Sigmoid colon (tissue), 7 donors: ENCODE measurements around the gene NUMB. TPM values are rescaled to one million over a fixed set of nuclear protein-coding genes. Genes with fewer than 3 reads are reported as not detected.

Source experiments
- DNase-seq: peaks from one replicate; pipeline ENCODE4 v3.0.0-alpha.2; 2019
- H3K27ac ChIP-seq, 4 donors: fragments of 200-600 bp; sonication (generic); one replicate each; pipeline ENCODE4 v1.5.1; 2016 to 2019; ENCODE audit warnings: mild to moderate bottlenecking in 1 of 4
- H3K27me3 ChIP-seq, 3 donors: fragments of 200-600 bp; sonication (generic); one replicate each; pipeline ENCODE4 v1.5.1; 2019; ENCODE audit warnings: mild to moderate bottlenecking in 1 of 3
- H3K36me3 ChIP-seq, 4 donors: fragments of 200-600 bp; sonication (generic); one replicate each; pipeline ENCODE4 v1.5.1; 2016 to 2019
- H3K4me1 ChIP-seq, 4 donors: fragments of 200-600 bp; sonication (generic); one replicate each; pipeline ENCODE4 v1.5.1; 2017 to 2019
- H3K4me3 ChIP-seq, 4 donors: fragments of 200-600 bp; sonication (generic); one replicate each; pipeline ENCODE4 v1.5.1; 2017 to 2019; ENCODE audit warnings: mild to moderate bottlenecking in 2 of 4, moderate library complexity in 1 of 4
- H3K9me3 ChIP-seq, 4 donors: fragments of 200-600 bp in 3 of 4; sonication (generic) in 3 of 4; one replicate each; pipeline versions ENCODE4 v1.5.1 to v1.6.1; 2013 to 2019
- EP300 ChIP-seq, 4 donors: sonication (generic); formaldehyde crosslinking; IDR thresholded peaks; one replicate each; pipeline ENCODE4 v1.6.1; 2017; ENCODE audit warnings: antibody characterized with exemption in 4 of 4
- POLR2A ChIP-seq, 2 donors: fragments of 450-650 bp; IDR thresholded peaks; one replicate each; pipeline ENCODE4 v1.6.1; 2016; ENCODE audit warnings: antibody characterized with exemption in 2 of 2, mild to moderate bottlenecking in 2 of 2, moderate library complexity in 2 of 2
- POLR2AphosphoS5 ChIP-seq, 4 donors: sonication (generic); formaldehyde crosslinking; IDR thresholded peaks; one replicate each; pipeline ENCODE4 v1.6.1; 2017; ENCODE audit warnings: antibody characterized with exemption in 4 of 4
- WGBS, 2 donors: extraction: QIAGEN DNeasy Blood & Tissue Kit; methylation state at CpG; one replicate each; pipeline ENCODE4 v1.1.7; 2013; 5-methylcytosine and 5-hydroxymethylcytosine counted together
- intact Hi-C: fragments of 100-400 bp; cut with DNase I; formaldehyde crosslinking; loops from one replicate; pipeline ENCODE4 v1.15.1; 2023
- polyA plus RNA-seq, 3 donors: library from polyadenylated mRNA; stranded (reverse); fragments of 200-250 nt; gene quantifications; one replicate each; pipeline ENCODE4 v1.2.3, GENCODE V29; 2013
- total RNA-seq, 4 donors: library from RNA; depleted of rRNA; stranded (reverse); fragments of >200 nt; gene quantifications; one replicate each; pipeline ENCODE4 v1.1.0, GENCODE V29; 2016
- TF ChIP-seq, protein P1 (sequence below), 4 experiments: fragments of 450-650 bp in 3 of 4; fragments of 200-600 bp in 1 of 4; IDR thresholded peaks; one replicate each; pipeline ENCODE4 v1.5.1; 2016 to 2019; ENCODE audit warnings: antibody characterized with exemption in 4 of 4, mild to moderate bottlenecking in 3 of 4, moderate library complexity in 2 of 4
- donor health status: healthy with polysubstance abuse.
- donor health status: Bipolar disorder and iron deficiency.
- donor health status: healthy.

NUMB gene
- total and polyA plus RNA-seq, 7 donors: 37.6 to 80.3 (median 53.4) TPM

DNA sequence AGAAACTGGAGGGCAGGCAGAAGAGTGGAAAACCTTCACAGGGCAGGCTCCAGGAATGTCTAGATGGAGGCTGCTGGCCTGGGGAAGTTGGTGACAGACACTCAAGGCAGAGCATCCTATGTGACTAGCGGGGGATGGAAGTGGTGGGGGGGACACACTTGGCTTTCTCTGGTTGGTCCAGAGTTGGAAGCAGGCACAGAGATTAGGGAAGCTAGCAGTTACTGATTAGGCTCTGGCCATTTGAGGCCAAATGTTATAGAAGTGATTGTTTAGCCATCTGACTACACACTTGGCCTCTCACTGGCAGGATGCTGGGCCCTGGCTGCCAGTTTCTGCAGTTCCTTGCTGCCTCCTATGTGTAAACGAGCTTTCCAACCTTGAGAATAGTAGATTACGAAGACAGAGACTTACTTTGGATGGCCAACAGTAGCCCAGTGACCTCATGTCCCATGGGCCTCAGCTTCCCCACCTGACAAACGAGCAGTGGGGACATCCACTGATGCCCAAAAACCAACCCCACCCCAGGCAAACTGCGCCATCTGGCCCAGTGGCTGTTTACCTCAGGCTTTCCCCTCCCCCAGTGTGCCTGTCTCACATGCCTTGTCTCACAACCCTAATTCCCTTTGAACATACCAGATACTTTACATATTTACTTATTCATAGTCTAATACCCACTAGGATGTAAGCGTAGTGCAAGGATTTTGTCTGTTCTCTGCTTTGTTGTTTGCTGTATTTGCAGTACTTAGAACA, 118.3 kb downstream of the NUMB start:
- Histone ChIP-seq H3K9me3 (no peaks in the 10 kb centered on the region), H3K27ac (no peak overlapping the region), H3K4me3 (no peak overlapping the region), H3K4me1 (peaks cover 0 to 15% (median 7%) of the 10 kb centered on the region in 4 donors), H3K27me3 (no peaks in the 10 kb centered on the region), H3K36me3 (no peaks in the 10 kb centered on the region)
- TF ChIP-seq, protein P1, sequence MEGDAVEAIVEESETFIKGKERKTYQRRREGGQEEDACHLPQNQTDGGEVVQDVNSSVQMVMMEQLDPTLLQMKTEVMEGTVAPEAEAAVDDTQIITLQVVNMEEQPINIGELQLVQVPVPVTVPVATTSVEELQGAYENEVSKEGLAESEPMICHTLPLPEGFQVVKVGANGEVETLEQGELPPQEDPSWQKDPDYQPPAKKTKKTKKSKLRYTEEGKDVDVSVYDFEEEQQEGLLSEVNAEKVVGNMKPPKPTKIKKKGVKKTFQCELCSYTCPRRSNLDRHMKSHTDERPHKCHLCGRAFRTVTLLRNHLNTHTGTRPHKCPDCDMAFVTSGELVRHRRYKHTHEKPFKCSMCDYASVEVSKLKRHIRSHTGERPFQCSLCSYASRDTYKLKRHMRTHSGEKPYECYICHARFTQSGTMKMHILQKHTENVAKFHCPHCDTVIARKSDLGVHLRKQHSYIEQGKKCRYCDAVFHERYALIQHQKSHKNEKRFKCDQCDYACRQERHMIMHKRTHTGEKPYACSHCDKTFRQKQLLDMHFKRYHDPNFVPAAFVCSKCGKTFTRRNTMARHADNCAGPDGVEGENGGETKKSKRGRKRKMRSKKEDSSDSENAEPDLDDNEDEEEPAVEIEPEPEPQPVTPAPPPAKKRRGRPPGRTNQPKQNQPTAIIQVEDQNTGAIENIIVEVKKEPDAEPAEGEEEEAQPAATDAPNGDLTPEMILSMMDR (IDR thresholded peaks at IDR 0.05): no peak
- TF ChIP-seq POLR2A (IDR thresholded peaks at IDR 0.05) (no peak), POLR2AphosphoS5 (IDR thresholded peaks at IDR 0.05) (no peak), EP300 (IDR thresholded peaks at IDR 0.05) (no peak)
- DNase-seq: no peak
- intact Hi-C loops: no loop called here
- WGBS, 2 donors: 95% methylated on average over 6 of the region's 6 CpGs

- Histone ChIP-seq H3K4me3 (no peak overlapping the region), H3K9me3 (no peaks in the 10 kb centered on the region), H3K27me3 (no peaks in the 10 kb centered on the region), H3K27ac (no peak overlapping the region), H3K4me1 (peaks cover 0 to 15% (median 5%) of the 10 kb centered on the region in 4 donors), H3K36me3 (no peaks in the 10 kb centered on the region)
- TF ChIP-seq EP300 (IDR thresholded peaks at IDR 0.05) (no peak), POLR2A (IDR thresholded peaks at IDR 0.05) (no peak), POLR2AphosphoS5 (IDR thresholded peaks at IDR 0.05) (no peak)
- TF ChIP-seq, protein P1 (IDR thresholded peaks at IDR 0.05): no peak
- DNase-seq: no peak
- intact Hi-C loops: no loop called here
Measured at GRCh38 chr14:73339206-73339605, 119.1 kb downstream of the NUMB start.

GRCh38 chr14:73338551-73338950, 119.8 kb downstream of the NUMB start:
- intact Hi-C loops: no loop called here
- Histone ChIP-seq H3K36me3 (no peaks in the 10 kb centered on the region), H3K27me3 (no peaks in the 10 kb centered on the region), H3K27ac (no peak overlapping the region), H3K9me3 (no peaks in the 10 kb centered on the region), H3K4me1 (peaks cover 0 to 15% (median 5%) of the 10 kb centered on the region in 4 donors), H3K4me3 (no peak overlapping the region)
- DNase-seq: no peak
- WGBS, 2 donors: 97% methylated on average over 1 of the region's 1 CpG
- TF ChIP-seq POLR2AphosphoS5 (IDR thresholded peaks at IDR 0.05) (no peak), EP300 (IDR thresholded peaks at IDR 0.05) (no peak), POLR2A (IDR thresholded peaks at IDR 0.05) (no peak)
- TF ChIP-seq, protein P1 (IDR thresholded peaks at IDR 0.05): no peak

GRCh38 chr14:73333031-73333430, 125.3 kb downstream of the NUMB start:
- no peaks in the 10 kb centered on the region for H3K36me3 ChIP-seq
- no peak for DNase-seq
- H3K9me3 ChIP-seq: no peaks in the 10 kb centered on the region
- no peak overlapping the region for H3K27ac ChIP-seq
- intact Hi-C loops: no loop called here
- H3K4me3 ChIP-seq: no peak overlapping the region
- 94 to 96% methylated on average over 2 of the region's 2 CpGs for WGBS, 2 donors
- peaks cover 0 to 4% (median 0%) of the 10 kb centered on the region in 4 donors for H3K4me1 ChIP-seq
- no peaks in the 10 kb centered on the region for H3K27me3 ChIP-seq
- TF ChIP-seq POLR2AphosphoS5 (IDR thresholded peaks at IDR 0.05): no peak
- no peak for TF ChIP-seq EP300 (IDR thresholded peaks at IDR 0.05)
- TF ChIP-seq, protein P1 (IDR thresholded peaks at IDR 0.05): no peak
- TF ChIP-seq POLR2A (IDR thresholded peaks at IDR 0.05): no peak
